GM21825 (cell line): ENCODE data around the gene HOXD3.

Experiments used
- ATAC-seq: cut with Tn5 transposase; IDR thresholded peaks from one replicate; pipeline ENCODE4 v1.9.1; 2021; ENCODE audit warnings: mild to moderate bottlenecking, moderate library complexity; ENCODE audit not compliant: unreplicated experiment

Gene HOXD3

DNA sequence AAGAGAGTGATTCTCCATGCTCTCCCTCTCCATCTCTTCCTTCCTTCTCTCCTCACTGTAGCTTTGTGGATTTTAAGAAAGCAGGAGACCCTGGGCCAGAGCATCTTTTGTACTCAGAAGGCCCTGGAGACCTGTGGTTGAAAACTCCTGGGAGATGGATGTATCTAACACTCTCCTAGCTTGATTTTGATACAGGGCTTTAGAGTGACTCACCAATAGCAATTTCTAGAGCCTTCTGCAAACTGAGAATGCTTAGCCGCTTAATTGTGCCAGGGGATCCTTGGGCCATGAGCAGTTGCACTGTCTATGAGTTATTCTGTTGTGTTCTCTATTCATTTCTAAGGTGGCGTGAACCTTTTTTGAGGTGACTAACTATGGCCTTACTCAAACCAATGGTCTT, 49.0 kb downstream of the HOXD3 start:
- ATAC-seq: no peak

DNA sequence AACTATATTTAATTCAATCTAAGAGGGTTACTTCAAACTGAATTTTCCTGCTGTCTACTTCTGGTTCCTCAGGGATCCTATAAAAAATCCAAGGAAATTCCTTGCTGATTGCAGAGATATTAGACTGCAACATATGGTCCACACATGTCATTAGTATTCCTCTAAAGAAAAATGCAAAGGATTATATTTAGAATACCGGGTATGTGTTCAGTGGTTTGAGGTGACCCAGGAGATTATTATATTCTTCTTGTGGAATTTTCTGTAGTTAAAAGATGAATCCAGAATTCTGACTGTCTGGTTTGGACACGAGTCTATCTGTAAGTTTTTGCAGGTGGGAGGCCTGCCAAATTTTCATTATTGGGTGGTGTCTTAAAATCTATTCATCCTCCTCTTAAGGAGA, 49.6 kb downstream of the HOXD3 start:
- ATAC-seq: no peak

DNA sequence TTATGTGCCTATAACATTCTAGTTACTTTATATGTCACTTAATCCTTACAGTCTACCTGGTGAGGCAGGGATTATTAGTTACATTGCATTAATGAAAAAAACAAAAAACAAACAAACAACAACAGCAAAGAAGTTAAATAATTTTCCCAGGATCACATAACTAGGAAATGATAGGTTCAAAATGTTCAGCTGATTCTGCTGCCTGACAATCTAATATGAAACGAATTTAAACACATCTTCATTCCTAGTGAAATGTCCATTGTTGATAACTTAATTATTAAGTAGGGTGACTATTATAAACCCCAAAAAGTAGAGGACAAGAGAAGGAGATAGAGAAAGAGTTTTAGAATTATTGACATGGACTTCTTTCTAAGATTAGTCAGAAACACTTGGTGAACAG, 54.0 kb downstream of the HOXD3 start:
- ATAC-seq: no peak

DNA sequence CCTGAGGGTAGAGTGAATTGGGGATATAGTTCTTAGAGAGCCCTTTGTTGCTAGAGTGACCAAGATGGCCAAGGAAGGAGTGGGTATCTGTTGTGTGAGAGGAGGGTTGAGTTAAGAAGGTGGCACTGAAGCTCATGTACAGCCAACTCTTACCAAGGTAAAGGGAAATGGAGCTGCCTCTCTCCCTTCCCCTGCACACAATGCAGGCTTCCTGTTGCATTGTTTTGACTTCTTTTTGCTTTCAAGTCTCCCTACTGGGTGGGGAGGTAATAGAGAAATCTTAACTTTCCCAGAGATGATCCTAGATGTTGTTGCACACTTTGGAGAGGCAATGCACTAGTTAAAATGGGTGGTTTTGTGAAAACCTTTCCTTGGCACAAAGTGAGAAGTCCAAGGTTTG, 55.2 kb downstream of the HOXD3 start:
- no peak for ATAC-seq

DNA sequence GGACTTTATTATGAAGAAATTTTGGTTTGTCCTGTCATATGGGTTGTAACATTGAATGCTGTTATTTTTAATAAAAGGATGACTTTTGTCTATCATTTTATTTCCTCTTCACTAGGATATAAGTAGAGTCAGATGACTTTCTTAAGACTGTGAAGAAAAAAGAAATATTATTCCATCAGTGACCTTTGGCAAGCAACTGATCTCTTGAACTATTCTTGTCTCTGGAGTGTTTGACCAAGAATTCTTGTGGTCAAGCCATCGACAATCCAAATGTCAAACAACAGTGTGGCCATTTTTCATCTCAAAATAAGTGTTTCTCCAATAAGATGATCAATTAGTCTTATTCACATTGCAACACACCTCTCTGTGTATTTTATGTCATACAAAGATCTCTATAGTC, 56.3 kb downstream of the HOXD3 start:
- no peak for ATAC-seq
